ENCODE results near the gene DYNC1LI1.
A peak's percentile ranks its signal among the peaks of the same experiment; 100 is the strongest.

Gene DYNC1LI1

DNA sequence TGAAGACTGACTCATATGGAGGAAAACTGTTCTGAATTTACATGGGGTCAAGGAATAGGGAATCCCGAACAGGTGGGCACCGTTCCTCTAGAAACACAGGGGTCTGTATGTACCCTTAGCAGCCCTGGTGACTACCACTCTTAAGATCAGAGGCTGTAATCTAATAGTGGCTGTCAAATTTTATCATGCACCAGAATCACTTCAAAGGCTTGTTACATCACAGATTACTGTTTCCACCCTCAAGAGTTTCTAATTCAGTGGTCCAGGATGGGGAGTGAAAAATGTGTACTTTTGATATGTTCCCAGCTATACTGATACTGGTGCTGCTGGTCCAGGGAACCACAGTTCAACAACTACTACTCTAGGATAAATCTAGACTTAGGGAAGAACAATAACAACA lies 27.9 kb downstream of the DYNC1LI1 start:
- no peak overlapping the region for H4K8ac ChIP-seq (ENCODE audit: low read depth, low read length)
- H3K27me3 ChIP-seq (ENCODE audit: insufficient read depth, low read length) = no peaks in the 10 kb centered on the region
- H2AFZ ChIP-seq (ENCODE audit: insufficient read depth, low read length, poor library complexity) = no peak overlapping the region
- H3K27ac ChIP-seq (ENCODE audit: low read depth, low read length) = no peak overlapping the region
- no peak for DNase-seq
- no peak overlapping the region for H3K9ac ChIP-seq (ENCODE audit: low read length)
- no peaks in the 10 kb centered on the region for H3K79me2 ChIP-seq (ENCODE audit: control insufficient read depth, insufficient read depth, low read length, poor library complexity)
- no peak overlapping the region for H2BK12ac ChIP-seq (ENCODE audit: low read length)
- no CpG with 5 or more reads among the region's 2 CpGs for WGBS (ENCODE audit: extremely low coverage, insufficient coverage, insufficient read length)
- H3K4me1 ChIP-seq (ENCODE audit: control insufficient read depth in 1 of 2, insufficient read depth in 2 of 2, low read length in 2 of 2) = peaks cover 0 to 2% of the 10 kb centered on the region in 2 experiments
- H2BK5ac ChIP-seq (ENCODE audit: low read depth, low read length, poor library complexity) = no peak overlapping the region
- H2BK120ac ChIP-seq (ENCODE audit: insufficient read depth, low read length, poor library complexity) = no peak overlapping the region
- no peaks in the 10 kb centered on the region for H3K9me3 ChIP-seq (ENCODE audit: insufficient read depth, low read depth, low read length)
- H3K18ac ChIP-seq (ENCODE audit: low read length) = no peak overlapping the region
- no peak overlapping the region for H3K4ac ChIP-seq (ENCODE audit: low read depth, low read length)
- H3K14ac ChIP-seq (ENCODE audit: low read length) = no peak overlapping the region
- no peak overlapping the region for H4K12ac ChIP-seq (ENCODE audit: low read depth, low read length)
- no peak overlapping the region for H3K4me3 ChIP-seq (ENCODE audit: low read depth, low read length)
- H2AK5ac ChIP-seq (ENCODE audit: low read length) = no peak overlapping the region
- no peak overlapping the region for H4K91ac ChIP-seq (ENCODE audit: low read depth, low read length)
- H3K79me1 ChIP-seq (ENCODE audit: low read length) = no peaks in the 10 kb centered on the region
- no peak overlapping the region for H3K23ac ChIP-seq (ENCODE audit: low read length)
- no peak overlapping the region for H3K4me2 ChIP-seq (ENCODE audit: low read length)
- H3K36me3 ChIP-seq (ENCODE audit: control insufficient read depth in 1 of 2, insufficient read depth in 2 of 2, low read length in 2 of 2) = peaks cover 0 to 3% of the 10 kb centered on the region in 2 experiments

- H3K4ac ChIP-seq (ENCODE audit: low read depth, low read length) = no peak overlapping the region
- H3K18ac ChIP-seq (ENCODE audit: low read length) = no peak overlapping the region
- peaks cover 0 to 2% of the 10 kb centered on the region in 2 experiments for H3K4me1 ChIP-seq (ENCODE audit: control insufficient read depth in 1 of 2, insufficient read depth in 2 of 2, low read length in 2 of 2)
- WGBS (ENCODE audit: extremely low coverage, insufficient coverage, insufficient read length) = no CpG with 5 or more reads among the region's 4 CpGs
- no peaks in the 10 kb centered on the region for H3K9me3 ChIP-seq (ENCODE audit: insufficient read depth, low read depth, low read length)
- no peak overlapping the region for H2BK120ac ChIP-seq (ENCODE audit: insufficient read depth, low read length, poor library complexity)
- no peak overlapping the region for H2AFZ ChIP-seq (ENCODE audit: insufficient read depth, low read length, poor library complexity)
- no peak overlapping the region for H3K4me3 ChIP-seq (ENCODE audit: low read depth, low read length)
- H2AK5ac ChIP-seq (ENCODE audit: low read length) = no peak overlapping the region
- no peaks in the 10 kb centered on the region for H3K79me2 ChIP-seq (ENCODE audit: control insufficient read depth, insufficient read depth, low read length, poor library complexity)
- no peak for DNase-seq
- no peak overlapping the region for H3K23ac ChIP-seq (ENCODE audit: low read length)
- H4K12ac ChIP-seq (ENCODE audit: low read depth, low read length) = no peak overlapping the region
- no peak overlapping the region for H3K27ac ChIP-seq (ENCODE audit: low read depth, low read length)
- H2BK12ac ChIP-seq (ENCODE audit: low read length) = no peak overlapping the region
- no peak overlapping the region for H3K9ac ChIP-seq (ENCODE audit: low read length)
- H3K14ac ChIP-seq (ENCODE audit: low read length) = no peak overlapping the region
- no peak overlapping the region for H4K8ac ChIP-seq (ENCODE audit: low read depth, low read length)
- no peaks in the 10 kb centered on the region for H3K79me1 ChIP-seq (ENCODE audit: low read length)
- H3K27me3 ChIP-seq (ENCODE audit: insufficient read depth, low read length) = no peaks in the 10 kb centered on the region
- H3K4me2 ChIP-seq (ENCODE audit: low read length) = no peak overlapping the region
- peaks cover 0 to 3% of the 10 kb centered on the region in 2 experiments for H3K36me3 ChIP-seq (ENCODE audit: control insufficient read depth in 1 of 2, insufficient read depth in 2 of 2, low read length in 2 of 2)
- no peak overlapping the region for H2BK5ac ChIP-seq (ENCODE audit: low read depth, low read length, poor library complexity)
- H4K91ac ChIP-seq (ENCODE audit: low read depth, low read length) = no peak overlapping the region
These were observed 29.8 kb downstream of the DYNC1LI1 start for GRCh38 chr3:32540899-32541298.

GRCh38 chr3:32532434-32532833 lies 38.2 kb downstream of the DYNC1LI1 start:
- no peaks in the 10 kb centered on the region for H3K9me3 ChIP-seq (ENCODE audit: insufficient read depth, low read depth, low read length)
- H2BK12ac ChIP-seq (ENCODE audit: low read length) = no peak overlapping the region
- no peak overlapping the region for H4K8ac ChIP-seq (ENCODE audit: low read depth, low read length)
- no peak overlapping the region for H4K12ac ChIP-seq (ENCODE audit: low read depth, low read length)
- no peak overlapping the region for H3K23ac ChIP-seq (ENCODE audit: low read length)
- no peaks in the 10 kb centered on the region for H3K27me3 ChIP-seq (ENCODE audit: insufficient read depth, low read length)
- no peaks in the 10 kb centered on the region for H3K4me1 ChIP-seq (ENCODE audit: control insufficient read depth in 1 of 2, insufficient read depth in 2 of 2, low read length in 2 of 2)
- no peak overlapping the region for H2BK5ac ChIP-seq (ENCODE audit: low read depth, low read length, poor library complexity)
- peaks cover 9 to 13% of the 10 kb centered on the region in 2 experiments for H3K36me3 ChIP-seq (ENCODE audit: control insufficient read depth in 1 of 2, insufficient read depth in 2 of 2, low read length in 2 of 2)
- no peak overlapping the region for H3K27ac ChIP-seq (ENCODE audit: low read depth, low read length)
- no peak overlapping the region for H2AFZ ChIP-seq (ENCODE audit: insufficient read depth, low read length, poor library complexity)
- H3K18ac ChIP-seq (ENCODE audit: low read length) = no peak overlapping the region
- no peak overlapping the region for H3K4me2 ChIP-seq (ENCODE audit: low read length)
- H3K9ac ChIP-seq (ENCODE audit: low read length) = no peak overlapping the region
- H3K79me1 ChIP-seq (ENCODE audit: low read length) = no peaks in the 10 kb centered on the region
- H3K4me3 ChIP-seq (ENCODE audit: low read depth, low read length) = no peak overlapping the region
- H2BK120ac ChIP-seq (ENCODE audit: insufficient read depth, low read length, poor library complexity) = no peak overlapping the region
- no peak overlapping the region for H3K4ac ChIP-seq (ENCODE audit: low read depth, low read length)
- WGBS (ENCODE audit: extremely low coverage, insufficient coverage, insufficient read length) = no CpG with 5 or more reads among the region's 1 CpG
- H3K14ac ChIP-seq (ENCODE audit: low read length) = no peak overlapping the region
- H3K79me2 ChIP-seq (ENCODE audit: control insufficient read depth, insufficient read depth, low read length, poor library complexity) = no peaks in the 10 kb centered on the region
- no peak for DNase-seq
- no peak overlapping the region for H4K91ac ChIP-seq (ENCODE audit: low read depth, low read length)
- no peak overlapping the region for H2AK5ac ChIP-seq (ENCODE audit: low read length)

DNA sequence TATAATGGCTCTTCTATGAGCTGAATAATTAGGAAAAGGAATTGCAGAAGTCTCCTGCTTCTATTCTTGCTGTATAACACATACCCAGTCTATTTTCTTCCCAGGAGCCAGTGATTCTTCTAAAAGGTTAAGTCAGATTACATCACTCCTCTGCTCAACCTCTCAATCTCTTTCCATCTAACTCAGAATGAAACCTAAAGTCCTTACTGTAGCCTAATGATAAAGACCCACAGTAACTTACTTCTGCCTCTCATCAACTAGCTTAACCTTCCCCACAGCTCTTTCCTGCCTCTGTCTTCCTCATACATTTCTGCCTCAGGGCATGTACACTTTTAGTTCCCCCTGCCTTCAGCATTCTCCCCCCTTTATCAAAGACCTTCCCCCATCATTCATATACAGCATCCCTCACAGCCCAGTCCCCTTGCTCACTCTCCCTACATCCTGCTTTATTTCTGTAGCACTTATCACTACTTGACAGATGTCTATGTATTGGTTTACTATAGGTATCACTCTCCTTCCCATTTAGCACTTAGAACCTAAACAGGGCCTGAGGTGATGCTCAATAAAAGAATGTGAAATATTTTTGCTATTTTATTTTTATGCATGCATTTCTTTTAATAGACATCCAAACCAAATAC lies 39.5 kb downstream of the DYNC1LI1 start:
- H3K79me2 ChIP-seq (ENCODE audit: control insufficient read depth, insufficient read depth, low read length, poor library complexity) = no peaks in the 10 kb centered on the region
- no peak overlapping the region for H2BK120ac ChIP-seq (ENCODE audit: insufficient read depth, low read length, poor library complexity)
- no peak overlapping the region for H2BK5ac ChIP-seq (ENCODE audit: low read depth, low read length, poor library complexity)
- no peaks in the 10 kb centered on the region for H3K79me1 ChIP-seq (ENCODE audit: low read length)
- no peak overlapping the region for H4K91ac ChIP-seq (ENCODE audit: low read depth, low read length)
- no peak overlapping the region for H3K9ac ChIP-seq (ENCODE audit: low read length)
- H2BK12ac ChIP-seq (ENCODE audit: low read length) = no peak overlapping the region
- no peak overlapping the region for H3K4me2 ChIP-seq (ENCODE audit: low read length)
- H4K8ac ChIP-seq (ENCODE audit: low read depth, low read length) = no peak overlapping the region
- no peak overlapping the region for H3K4me3 ChIP-seq (ENCODE audit: low read depth, low read length)
- H3K4ac ChIP-seq (ENCODE audit: low read depth, low read length) = no peak overlapping the region
- H3K23ac ChIP-seq (ENCODE audit: low read length) = peak overlapping the region; percentile 7
- no peak overlapping the region for H3K27ac ChIP-seq (ENCODE audit: low read depth, low read length)
- no peaks in the 10 kb centered on the region for H3K4me1 ChIP-seq (ENCODE audit: control insufficient read depth in 1 of 2, insufficient read depth in 2 of 2, low read length in 2 of 2)
- H3K18ac ChIP-seq (ENCODE audit: low read length) = no peak overlapping the region
- no peak overlapping the region for H2AFZ ChIP-seq (ENCODE audit: insufficient read depth, low read length, poor library complexity)
- H3K27me3 ChIP-seq (ENCODE audit: insufficient read depth, low read length) = no peaks in the 10 kb centered on the region
- no peak overlapping the region for H2AK5ac ChIP-seq (ENCODE audit: low read length)
- no peak overlapping the region for H3K14ac ChIP-seq (ENCODE audit: low read length)
- no peaks in the 10 kb centered on the region for H3K9me3 ChIP-seq (ENCODE audit: insufficient read depth, low read depth, low read length)
- H4K12ac ChIP-seq (ENCODE audit: low read depth, low read length) = no peak overlapping the region
- peaks cover 13 to 14% of the 10 kb centered on the region in 2 experiments for H3K36me3 ChIP-seq (ENCODE audit: control insufficient read depth in 1 of 2, insufficient read depth in 2 of 2, low read length in 2 of 2)
- DNase-seq = no peak

Measured in trophoblast cell (in vitro differentiated cells and primary cell).